ENCODE measurements around the gene FRMD4B. TPM values are rescaled to one million over a fixed set of nuclear protein-coding genes. Genes with fewer than 3 reads are reported as not detected.
A peak's percentile ranks its signal among the peaks of the same experiment; 100 is the strongest.

Gene FRMD4B
- polyA plus RNA-seq, 4 donors = 37.4 to 45.7 (median 40.9) TPM

DNA sequence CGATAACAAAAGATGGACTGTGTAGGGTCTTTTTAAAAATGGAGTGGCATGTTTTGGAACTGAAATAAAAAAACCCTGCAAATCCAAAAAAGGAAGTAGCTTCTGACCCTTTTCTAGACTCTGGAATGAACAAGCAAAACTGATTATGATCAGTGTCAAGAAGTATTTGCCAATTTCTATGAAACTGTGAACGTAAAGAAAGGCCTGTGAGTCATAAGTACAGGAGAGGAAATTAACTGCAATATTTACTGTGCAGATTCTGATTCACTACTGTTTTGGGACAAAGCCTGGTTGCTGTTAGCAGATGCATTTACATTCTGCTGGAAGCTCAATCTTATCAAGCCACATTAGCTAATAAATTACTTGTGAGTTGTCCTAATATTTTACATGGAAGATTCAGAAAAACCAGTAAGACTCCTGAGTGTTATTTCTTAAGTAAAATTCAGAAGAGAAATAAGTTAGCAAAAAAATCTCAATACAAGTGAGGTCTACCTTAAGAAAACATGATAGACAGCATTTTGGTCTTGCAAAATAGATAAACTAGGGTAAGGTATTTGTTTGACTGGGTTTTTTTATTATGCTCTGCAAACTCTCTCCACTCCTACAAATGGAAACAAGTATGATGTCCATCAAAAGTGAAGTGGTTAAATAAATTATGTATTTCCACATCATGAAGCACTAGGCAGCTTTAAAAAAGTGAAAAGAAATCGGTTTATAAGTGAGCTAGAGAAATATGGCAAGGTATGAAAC is 173.3 kb downstream of the FRMD4B start:
- DNase-seq (ENCODE audit: low read depth in 4 of 4, low spot score in 2 of 4) = no peak

DNA sequence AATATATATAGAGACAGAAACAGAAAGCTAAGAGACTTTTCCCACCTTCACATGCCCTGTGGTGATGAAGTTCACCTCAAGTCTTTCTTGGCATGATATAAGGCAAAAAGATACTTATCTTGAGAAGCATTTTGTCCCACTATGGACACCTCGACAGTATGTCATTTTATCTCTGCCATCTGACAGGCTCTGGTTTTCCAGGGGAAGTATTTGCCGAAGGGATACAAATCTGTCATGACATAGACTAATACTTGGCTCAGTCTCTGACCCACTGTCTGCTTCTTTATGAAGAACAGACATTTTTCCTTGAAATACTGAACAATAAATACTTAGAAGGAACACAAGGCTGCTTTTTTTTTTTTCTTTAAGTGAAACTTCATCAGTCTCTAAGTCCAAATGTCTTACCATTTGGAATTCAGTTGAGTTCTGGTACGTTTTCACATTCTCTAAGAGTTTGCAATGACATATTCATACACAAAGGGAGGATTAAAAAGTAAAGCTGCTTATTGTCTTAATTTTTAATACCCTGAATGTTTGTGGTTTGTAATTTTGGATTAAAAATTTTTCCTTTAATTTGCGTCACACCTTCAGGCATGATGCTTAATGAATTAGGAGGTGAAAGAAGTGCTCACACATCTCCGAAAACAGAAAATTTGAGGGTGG is 175.7 kb downstream of the FRMD4B start:
- no peak for DNase-seq (ENCODE audit: low read depth in 4 of 4, low spot score in 2 of 4)

DNA sequence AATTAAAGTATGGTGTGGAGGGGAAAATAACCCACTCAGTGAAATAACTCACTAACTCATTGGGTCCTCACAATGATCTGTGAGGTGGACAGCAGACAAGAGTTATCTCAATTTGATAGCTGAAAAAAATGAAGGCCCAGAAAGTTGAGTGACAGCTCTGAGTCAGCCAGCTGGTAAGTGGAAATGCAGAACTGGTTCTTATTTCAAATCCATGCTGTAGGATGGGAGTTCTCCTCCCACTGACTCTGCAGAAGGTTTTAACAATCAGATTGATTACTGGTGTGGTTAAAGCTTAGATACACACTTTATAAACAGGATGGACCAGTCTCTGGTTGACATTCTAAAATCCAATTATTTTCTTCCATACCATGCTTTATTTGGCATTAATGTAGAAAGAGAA is 176.5 kb downstream of the FRMD4B start:
- no peak for DNase-seq (ENCODE audit: low read depth in 4 of 4, low spot score in 2 of 4)

DNA sequence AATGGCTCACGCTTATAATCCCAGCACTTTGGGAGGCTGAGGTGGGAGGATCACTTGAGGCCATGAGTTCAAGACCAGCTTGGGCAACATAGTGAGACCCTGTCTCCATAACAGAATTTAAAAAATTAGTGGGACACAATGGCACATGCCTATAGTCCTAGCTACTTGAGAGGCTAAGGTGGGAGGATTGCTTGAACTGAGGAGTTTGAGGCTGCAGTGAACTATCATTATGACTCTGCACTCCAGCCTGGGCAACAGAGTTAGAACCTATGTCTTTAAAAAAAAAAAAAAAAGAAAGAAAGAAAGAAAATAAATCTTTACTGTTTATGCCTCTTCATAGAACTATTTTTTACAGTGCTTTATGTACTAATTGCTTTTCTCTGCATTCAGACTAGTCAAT is 178.9 kb downstream of the FRMD4B start:
- DNase-seq (ENCODE audit: low read depth in 4 of 4, low spot score in 2 of 4) = no peak

DNA sequence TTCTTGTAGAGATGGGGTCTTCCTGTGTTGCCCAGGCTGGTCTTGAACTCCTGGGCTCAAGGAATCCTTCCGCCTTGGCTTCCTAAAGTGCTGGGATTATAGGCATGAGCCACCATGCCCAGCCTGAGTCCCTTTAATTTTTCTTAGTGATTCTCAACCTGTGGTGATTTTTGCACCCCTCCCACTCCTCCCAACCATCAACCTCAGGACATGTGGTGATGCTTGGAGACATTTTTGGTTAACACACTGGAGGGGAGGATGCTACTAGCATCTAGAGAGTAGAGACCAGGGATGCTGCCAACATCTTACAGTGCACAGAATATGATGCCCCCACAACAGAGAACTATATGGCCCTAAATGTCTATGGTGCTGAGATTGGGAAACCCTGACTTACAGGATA is 180.5 kb downstream of the FRMD4B start:
- no peak for DNase-seq (ENCODE audit: low read depth in 4 of 4, low spot score in 2 of 4)

DNA sequence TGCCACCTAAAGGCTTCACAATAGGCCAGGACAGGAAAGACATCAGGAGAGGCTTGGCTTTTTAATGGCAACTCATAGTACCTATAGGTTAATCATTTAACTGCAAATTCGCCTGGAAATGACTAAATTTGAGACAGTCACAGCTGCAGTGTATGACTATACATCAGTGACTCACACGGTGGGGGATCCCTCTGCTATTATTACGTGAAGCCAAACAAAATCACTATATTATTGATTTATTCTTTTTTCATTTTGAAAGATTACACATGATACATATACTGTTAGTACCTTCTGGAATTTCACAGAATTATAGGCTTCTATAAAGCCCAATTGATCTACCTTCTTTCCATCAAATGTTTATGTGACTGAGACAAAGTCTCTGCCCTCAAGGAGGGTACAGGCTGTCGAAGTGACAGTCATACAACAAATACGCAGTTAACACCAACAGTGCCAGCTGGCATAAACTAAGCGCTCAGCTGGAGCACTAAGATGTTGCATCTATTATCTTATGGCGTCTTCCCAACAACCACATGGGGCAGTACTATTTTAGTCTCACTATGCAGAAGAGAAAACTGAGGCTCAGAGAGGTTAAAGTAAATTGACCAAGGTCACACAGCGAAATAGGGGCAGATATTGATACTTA is 181.5 kb downstream of the FRMD4B start:
- DNase-seq (ENCODE audit: low read depth in 4 of 4, low spot score in 2 of 4) = no peak

DNA sequence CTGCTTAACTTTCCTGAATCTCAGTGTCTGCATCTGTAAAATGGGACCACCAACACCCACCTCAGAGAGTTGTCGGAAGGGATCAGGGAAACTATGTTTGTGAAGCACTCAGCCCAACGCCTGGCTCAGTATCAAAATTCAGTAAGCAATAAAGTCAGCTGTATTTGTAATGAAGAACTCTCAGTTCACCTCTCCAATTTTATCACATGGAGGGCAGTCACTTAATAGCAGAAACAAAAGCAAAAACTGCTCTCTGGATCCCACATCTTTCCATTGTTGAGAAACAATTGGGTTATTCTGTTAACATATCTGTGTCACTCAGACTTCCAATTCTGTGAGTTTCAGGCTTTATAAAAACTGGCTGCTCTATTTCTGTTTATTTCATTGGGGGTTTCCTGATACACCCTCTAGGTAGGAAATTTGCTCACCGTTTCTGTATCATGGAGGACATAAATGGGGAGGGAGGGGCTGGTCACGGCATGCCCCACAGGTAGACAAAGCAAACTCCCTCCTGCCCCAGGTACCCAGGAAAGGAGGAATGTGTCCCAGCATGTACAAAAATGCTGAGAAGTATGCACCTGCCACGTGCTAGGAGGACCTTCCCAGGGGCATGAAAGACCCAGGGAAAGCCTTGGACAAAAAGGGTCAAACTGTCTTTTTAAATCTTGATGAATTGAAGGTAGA is 182.1 kb downstream of the FRMD4B start:
- DNase-seq (ENCODE audit: low read depth in 4 of 4, low spot score in 2 of 4) = no peak

DNA sequence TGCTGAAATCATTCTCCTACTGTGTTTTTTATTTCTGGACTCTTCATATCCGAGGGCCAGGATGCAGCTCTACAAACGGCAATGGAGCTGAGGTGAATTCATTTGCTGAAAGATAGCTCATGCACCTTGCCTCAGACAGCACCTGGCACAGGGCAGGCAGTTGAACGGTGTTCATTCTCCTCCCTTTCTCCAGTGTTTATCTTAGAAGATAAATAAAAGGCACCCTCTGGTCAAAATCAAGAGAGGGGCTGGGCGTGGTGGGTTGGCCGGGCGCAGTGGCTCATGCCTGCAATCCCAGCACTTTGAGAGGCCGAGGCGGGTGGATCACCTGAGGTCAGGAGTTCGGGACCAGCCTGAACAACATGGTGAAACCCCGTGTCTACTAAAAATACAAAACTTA is 184.2 kb downstream of the FRMD4B start:
- DNase-seq (ENCODE audit: low read depth in 4 of 4, low spot score in 2 of 4) = no peak

DNA sequence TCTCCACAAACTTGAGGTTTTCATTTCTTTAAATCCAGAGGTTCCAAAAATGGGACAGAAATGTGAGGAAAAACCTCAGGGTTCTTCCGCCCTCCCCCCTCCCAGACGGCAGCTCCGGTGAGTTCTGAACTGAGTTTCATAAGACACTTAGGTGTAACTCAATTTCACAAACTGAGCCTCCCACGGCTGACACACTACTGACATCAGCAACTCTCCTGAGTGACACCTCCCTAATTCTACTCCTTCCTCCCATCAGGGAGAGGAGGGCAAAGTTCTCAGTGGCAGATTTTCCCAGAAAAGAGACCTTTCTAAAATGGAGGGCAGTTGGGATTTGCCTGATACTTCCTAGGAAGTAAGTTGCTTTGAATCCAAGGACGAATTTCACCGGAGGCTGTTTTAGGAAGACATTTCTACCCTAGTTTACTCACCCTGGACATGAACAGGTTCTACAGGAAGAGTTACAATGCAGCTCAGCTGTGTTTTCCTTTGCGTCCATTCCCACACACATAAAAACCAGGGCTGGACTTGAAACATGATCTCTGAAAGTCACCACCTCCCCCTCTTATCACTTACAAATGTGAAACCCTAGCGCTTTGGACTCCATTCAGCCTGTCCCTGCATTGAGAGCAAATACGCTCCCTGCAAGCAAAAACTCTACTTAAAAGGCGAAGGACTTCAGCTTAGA is 185.4 kb downstream of the FRMD4B start:
- DNase-seq (ENCODE audit: low read depth in 4 of 4, low spot score in 2 of 4) = peak; percentile 53 to 85 (median 81)

DNA sequence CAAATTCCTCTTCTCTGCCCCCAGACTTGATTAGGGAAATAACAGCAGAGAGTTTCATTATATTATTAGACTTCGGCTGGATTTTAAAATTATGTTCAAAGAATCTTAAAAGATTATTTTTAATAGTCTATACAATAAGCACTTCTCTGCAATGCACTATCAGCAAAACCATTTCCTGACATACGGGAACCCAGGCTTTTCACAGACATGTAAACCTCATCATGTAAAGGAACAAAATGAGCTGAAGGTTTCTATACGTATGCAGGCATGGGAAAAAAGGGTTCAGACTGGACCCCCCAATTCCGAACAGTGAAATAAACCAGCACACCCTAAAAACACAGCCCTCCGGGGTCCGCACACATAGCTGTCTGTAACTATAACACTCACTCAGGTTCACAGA is 185.9 kb downstream of the FRMD4B start:
- no peak for DNase-seq (ENCODE audit: low read depth in 4 of 4, low spot score in 2 of 4)

DNA sequence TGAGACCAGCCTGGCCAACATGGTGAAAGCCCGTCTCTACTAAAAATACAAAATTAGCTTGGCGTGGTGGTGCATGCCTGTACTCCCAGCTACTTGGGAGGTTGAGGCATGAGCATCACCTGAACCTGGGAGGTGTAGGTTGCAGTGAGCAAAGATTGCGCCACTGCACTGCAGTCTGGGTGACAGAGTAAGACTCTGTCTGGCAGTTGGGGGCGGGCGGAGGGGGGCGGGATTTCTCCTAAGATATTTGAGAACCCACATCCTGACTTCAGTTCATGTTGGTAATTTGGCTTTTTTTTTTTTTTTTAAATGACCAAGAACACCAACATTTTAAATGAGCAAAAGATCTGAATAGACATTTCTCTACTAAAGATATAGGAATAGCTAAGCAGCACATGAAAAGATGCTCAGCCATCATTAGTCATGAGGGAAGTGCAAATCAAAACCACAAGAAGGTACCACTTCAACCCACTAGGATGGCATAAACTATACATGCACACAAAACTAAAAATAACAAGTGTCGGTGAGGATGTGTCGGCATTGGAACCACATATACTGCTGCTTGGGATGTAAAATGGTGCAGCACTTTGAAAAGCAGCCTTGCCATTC is 187.9 kb downstream of the FRMD4B start:
- DNase-seq (ENCODE audit: low read depth in 4 of 4, low spot score in 2 of 4) = no peak

DNA sequence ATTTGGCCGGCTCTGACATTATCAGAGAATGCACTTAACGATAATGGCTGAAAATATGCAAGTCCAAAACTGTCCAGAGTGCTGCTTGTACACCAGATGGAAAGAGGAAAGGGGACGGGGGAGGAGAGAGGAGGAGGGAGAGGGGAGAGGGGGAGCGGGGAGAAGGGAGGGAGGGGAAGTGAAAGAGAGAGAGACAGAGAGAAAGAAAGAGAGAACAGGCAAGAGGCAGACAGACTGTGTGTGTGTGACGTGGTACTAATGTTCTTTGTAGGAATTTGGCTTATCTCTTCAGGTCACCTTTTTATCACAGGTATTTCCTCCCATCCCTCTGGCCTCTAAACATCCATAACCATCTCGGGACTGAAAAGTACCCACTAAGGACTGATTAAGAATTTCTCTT is 188.4 kb downstream of the FRMD4B start:
- no peak for DNase-seq (ENCODE audit: low read depth in 4 of 4, low spot score in 2 of 4)

DNA sequence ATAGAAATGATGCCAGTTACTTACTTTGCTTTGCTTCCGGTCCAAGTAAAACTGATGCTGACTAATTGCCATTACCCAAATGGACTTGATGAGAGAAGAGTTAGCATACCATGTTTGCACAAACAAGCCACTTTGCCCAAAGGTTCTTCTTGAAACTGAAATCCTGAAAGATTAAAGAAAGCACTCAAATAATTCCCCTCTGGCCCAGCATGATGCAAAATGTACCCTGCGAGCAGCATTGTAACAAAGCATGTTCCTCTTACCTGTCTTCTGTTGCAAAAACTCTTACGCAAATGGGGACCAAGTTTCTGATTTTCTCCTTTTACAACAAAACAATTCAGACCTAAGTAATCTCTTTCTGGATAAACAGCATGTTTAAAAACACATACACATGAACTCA is 189.0 kb downstream of the FRMD4B start:
- no peak for DNase-seq (ENCODE audit: low read depth in 4 of 4, low spot score in 2 of 4)

DNA sequence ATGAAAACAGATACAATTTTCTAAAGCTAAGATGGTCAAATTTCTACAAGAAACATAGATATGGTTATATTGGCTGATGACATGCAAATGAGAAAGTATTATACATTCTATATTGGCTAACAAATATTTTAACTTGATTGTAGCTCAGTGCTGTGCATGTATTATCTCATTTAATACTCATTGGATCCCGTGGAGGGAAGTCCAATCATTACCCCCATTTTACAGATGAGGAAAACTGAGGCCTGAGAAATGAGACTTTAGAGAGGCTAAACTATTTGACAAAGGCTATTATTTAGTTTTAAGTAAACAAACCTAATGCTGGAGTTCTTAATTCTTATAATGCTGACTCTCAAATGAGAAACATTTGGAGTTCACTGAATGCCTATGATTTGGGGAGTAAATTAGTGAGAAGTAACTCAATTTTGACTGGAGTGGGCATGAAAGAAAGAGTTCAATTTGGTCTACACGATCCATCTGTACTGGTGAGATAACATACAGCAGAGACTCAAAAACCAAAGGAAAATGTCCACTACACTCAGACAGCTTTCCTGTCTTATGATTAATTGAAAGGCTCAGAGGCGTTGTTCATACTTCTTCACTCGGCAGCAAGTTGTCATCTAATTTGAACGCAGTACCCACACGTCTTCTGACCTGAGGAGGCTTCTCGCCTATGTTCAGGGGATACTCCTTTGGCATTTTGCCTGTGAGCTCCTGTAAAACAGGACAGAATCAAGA is 191.3 kb downstream of the FRMD4B start:
- no peak for DNase-seq (ENCODE audit: low read depth in 4 of 4, low spot score in 2 of 4)

DNA sequence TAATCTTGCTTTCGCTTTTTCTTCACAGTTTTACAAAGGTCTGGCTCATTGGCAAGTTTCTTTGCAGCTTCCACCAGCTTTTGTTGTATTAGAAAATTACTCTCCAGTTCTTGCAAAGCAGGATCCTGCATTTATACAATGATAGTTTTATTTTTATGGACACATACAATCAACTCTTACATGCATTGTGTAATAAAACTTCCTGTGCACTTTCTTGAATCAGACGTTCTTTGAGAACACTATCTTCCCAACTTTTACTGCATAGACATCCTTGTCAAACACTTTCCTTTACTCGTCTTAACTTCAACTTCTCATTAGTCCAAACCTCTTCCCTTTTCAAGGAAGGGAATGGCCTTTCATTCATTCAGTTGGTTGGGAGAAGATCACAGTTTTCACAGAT is 192.1 kb downstream of the FRMD4B start:
- no peak for DNase-seq (ENCODE audit: low read depth in 4 of 4, low spot score in 2 of 4)

DNA sequence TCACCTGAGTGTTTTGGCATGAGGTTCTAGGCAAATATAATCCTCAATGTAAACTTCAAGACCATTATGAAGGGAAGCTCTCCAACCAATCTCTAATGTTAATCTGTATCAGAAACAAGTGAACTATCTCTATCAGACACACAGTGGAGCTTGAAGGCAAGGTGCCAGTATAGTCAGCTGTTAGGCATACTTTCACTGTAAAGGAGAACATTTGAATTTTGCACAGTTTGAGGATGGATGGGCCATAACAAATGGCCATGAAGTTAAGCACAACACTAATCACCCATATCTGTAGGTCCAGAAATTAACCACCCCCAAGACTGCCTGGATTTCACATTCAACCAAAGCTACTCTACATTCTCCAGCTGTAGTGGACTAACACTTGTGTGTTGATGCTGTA is 194.4 kb downstream of the FRMD4B start:
- no peak for DNase-seq (ENCODE audit: low read depth in 4 of 4, low spot score in 2 of 4)

DNA sequence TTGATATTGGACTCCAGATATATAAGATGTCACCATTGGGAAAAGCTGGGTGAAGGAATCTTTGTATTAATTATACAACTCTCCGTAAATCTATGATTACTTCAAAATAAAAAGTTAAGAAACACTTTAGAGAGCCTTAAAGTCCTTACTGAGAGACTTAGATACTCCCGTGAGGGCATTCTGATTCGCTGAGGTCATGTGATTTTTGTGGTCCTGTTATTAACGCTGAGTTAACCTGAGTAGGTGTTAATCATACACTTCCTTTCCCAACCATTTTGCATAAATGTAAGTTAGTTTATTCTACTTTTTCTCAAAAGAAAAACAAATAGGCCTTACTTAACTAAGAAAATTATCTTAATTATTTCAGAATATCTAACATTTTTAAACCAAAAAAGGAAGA is 196.4 kb downstream of the FRMD4B start:
- no peak for DNase-seq (ENCODE audit: low read depth in 4 of 4, low spot score in 2 of 4)

DNA sequence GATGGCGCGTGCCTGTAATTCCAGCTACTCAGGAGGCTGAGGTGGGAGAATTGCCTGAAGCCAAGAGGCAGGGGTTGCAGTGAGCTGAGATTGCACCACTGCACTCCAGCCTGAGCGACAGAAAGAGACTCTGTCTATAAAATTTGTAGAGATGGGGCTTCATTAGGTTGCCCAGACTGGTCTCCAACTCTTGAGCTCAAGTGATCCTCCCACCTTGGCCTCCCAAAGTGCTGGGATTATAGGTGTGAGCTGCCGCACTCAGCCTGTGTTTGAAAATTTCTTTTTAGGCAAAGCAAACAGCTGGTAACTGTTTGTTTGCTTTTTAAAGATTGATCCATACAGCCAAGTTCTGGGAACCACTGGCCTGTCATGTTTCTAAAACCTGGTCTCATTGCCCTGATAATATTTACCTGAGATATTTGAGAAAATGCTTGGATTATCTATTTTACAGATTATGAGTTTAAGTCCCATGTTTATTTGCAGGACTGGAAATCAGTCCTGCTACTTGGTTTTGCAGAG is 199.3 kb downstream of the FRMD4B start:
- DNase-seq (ENCODE audit: low read depth in 4 of 4, low spot score in 2 of 4) = no peak

DNA sequence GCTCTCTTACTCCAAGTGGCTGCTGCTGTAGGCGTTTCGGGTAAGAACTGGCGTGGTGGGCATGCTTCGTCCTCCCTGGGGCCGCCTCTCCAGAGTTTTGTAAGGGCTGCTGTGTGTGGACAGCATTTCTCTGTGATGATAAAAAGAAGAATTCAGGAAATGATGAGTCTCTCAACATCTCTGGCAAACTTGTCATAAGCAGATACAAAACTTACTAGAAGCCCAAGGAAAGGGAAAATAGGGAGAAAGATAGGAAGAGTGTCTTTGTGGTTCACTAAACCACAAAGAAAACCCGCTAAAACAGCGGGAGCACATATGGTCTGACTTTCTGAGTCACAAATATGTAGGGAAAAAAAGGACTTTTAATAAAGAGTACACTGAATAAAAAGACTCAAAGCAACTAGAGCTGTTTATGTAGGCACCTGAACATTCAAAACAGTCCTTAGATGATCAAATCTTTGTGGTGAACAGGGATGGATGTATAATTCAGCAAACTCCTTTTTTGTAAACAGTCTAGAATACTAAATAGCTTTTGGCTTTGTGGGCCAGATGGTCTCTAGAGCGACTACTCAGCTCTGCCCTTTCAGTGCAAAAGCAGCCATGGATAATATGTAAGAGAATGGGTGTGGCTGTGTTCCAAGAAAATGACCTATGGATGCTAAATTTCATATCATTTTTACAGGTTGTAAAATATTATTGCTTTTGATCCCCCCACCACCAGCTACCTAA is 203.1 kb downstream of the FRMD4B start:
- DNase-seq (ENCODE audit: low read depth in 4 of 4, low spot score in 2 of 4) = no peak
